ENCODE data around the gene PDZRN4.

- TF ChIP-seq POLR2AphosphoS5 (IDR thresholded peaks at IDR 0.05; ENCODE audit: low read depth) (no peak), CTCF (conservative IDR thresholded peaks at IDR 0.05; ENCODE audit: low read depth in 2 of 2) (no peak), REST (IDR thresholded peaks at IDR 0.05; ENCODE audit: unreplicated experiment) (no peak), CREB1 (CRISPR knock-in tag; IDR thresholded peaks at IDR 0.05; ENCODE audit: low read depth) (no peak), EZH2 (IDR thresholded peaks at IDR 0.05; ENCODE audit: low read depth, unreplicated experiment) (no peak), STAT1 (IDR thresholded peaks at IDR 0.05; ENCODE audit: unreplicated experiment) (no peak), JUNB (IDR thresholded peaks at IDR 0.05; ENCODE audit: unreplicated experiment) (no peak), EZH2phosphoT487 (IDR thresholded peaks at IDR 0.05; ENCODE audit: unreplicated experiment) (no peak), NANOG (IDR thresholded peaks at IDR 0.05; ENCODE audit: borderline replicate concordance) (no peak), ZNF114 (CRISPR knock-in tag; IDR thresholded peaks at IDR 0.05) (no peak), ETS1 (IDR thresholded peaks at IDR 0.05) (no peak), ZNF331 (CRISPR knock-in tag; IDR thresholded peaks at IDR 0.05; ENCODE audit: low read depth) (no peak), ZNF462 (CRISPR knock-in tag; IDR thresholded peaks at IDR 0.05) (no peak)
These were observed 2.1 kb upstream of the PDZRN4 start for GRCh38 chr12:41186026-41186425.
